PC-3 (cell line): ENCODE data around the gene COG3. TPM values are rescaled to one million over a fixed set of nuclear protein-coding genes. Genes with fewer than 3 reads are reported as not detected.

Experiments
- ATAC-seq: fragments of 200-7000 bp; cut with Tn5 transposase; 2 replicates; pipeline ENCODE4 v1.9.1; 2020; ENCODE audit warnings: mild to moderate bottlenecking, moderate library complexity
- BruUV-seq: library from RNA; stranded (reverse); fragments of 400-500 nt; replicated peaks from 2 replicates; lab custom pipeline; 2021; lab: Mats Ljungman, UMichigan
- CTCF ChIA-PET: fragments of 300-600 bp; sonication (Branson Sonifier 250); formaldehyde crosslinking; loops from one replicate; lab custom pipeline; 2022; ENCODE audit warnings: antibody characterized with exemption; lab: Charles Lee
- POLR2A ChIA-PET: fragments of 300-600 bp; sonication (Branson Sonifier 250); formaldehyde crosslinking; loops from one replicate; lab custom pipeline; 2022; ENCODE audit warnings: antibody characterized with exemption; ENCODE audit not compliant: unreplicated experiment; lab: Charles Lee
- DNase-seq: peaks from one replicate; pipeline ENCODE4 v3.0.0-alpha.2; 2015
- H2AFZ ChIP-seq: fragments of 300-600 bp; sonication (generic); 2 replicates; pipeline ENCODE4 v1.6.0; 2016; ENCODE audit warnings: antibody characterized with exemption, low read length
- H3F3A ChIP-seq: fragments of 300-600 bp; sonication (generic); one replicate; pipeline ENCODE4 v1.6.0; 2017; ENCODE audit warnings: antibody characterized with exemption, low read length, control low read depth, mild to moderate bottlenecking; ENCODE audit not compliant: unreplicated experiment
- H3K27ac ChIP-seq: fragments of 300-600 bp; sonication (generic); 2 replicates; pipeline ENCODE4 v1.5.1; 2016; ENCODE audit warnings: mild to moderate bottlenecking, low read length
- H3K27me3 ChIP-seq: fragments of 300-600 bp; sonication (generic); 2 replicates; pipeline ENCODE4 v1.6.1; 2016; ENCODE audit warnings: low read length, mixed read lengths
- H3K36me3 ChIP-seq: fragments of 300-600 bp; sonication (generic); 2 replicates; pipeline ENCODE4 v1.6.1; 2016; ENCODE audit warnings: low read depth, mixed run types, low read length, mixed read lengths
- H3K4me1 ChIP-seq: fragments of 300-600 bp; sonication (generic); 2 replicates; pipeline ENCODE4 v1.5.1; 2016; ENCODE audit warnings: low read length; ENCODE audit not compliant: insufficient read depth
- H3K4me2 ChIP-seq: fragments of 300-600 bp; sonication (generic); 2 replicates; pipeline ENCODE4 v1.6.0; 2016; ENCODE audit warnings: low read length
- H3K4me3 ChIP-seq: fragments of 300-600 bp; sonication (generic); 2 replicates; pipeline ENCODE4 v1.5.1; 2016; ENCODE audit warnings: mild to moderate bottlenecking, low read length, mixed read lengths
- H3K79me2 ChIP-seq: fragments of 300-600 bp; sonication (generic); 2 replicates; pipeline ENCODE4 v1.6.1; 2017; ENCODE audit warnings: low read length, mixed read lengths
- H3K9ac ChIP-seq: fragments of 300-600 bp; sonication (generic); 2 replicates; pipeline ENCODE4 v1.6.0; 2016; ENCODE audit warnings: mild to moderate bottlenecking, low read length
- H3K9me2 ChIP-seq: fragments of 300-600 bp; sonication (generic); replicated peaks from 2 replicates; pipeline ENCODE4 v1.6.1; 2016; ENCODE audit warnings: mixed run types, low read length, mixed read lengths
- H3K9me3 ChIP-seq: fragments of 300-600 bp; sonication (generic); 2 replicates; pipeline ENCODE4 v1.6.1; 2016; ENCODE audit warnings: low read length, mixed read lengths
- H4K20me1 ChIP-seq: fragments of 300-600 bp; sonication (generic); 2 replicates; pipeline ENCODE4 v1.6.1; 2016; ENCODE audit warnings: low read length, mixed read lengths
- CTCF ChIP-seq: fragments of 300-600 bp; sonication (generic); conservative IDR thresholded peaks from 2 replicates; pipeline ENCODE4 v1.5.1; 2017; ENCODE audit warnings: antibody characterized with exemption, low read depth, mild to moderate bottlenecking, low read length
- EZH2 ChIP-seq: fragments of 300-600 bp; sonication (generic); IDR thresholded peaks from one replicate; pipeline ENCODE4 v1.6.1; 2017; ENCODE audit warnings: antibody characterized with exemption, mild to moderate bottlenecking, low read length; ENCODE audit not compliant: unreplicated experiment
- EZH2phosphoT487 ChIP-seq: fragments of 300-600 bp; sonication (generic); IDR thresholded peaks from 2 replicates; pipeline ENCODE4 v1.6.1; 2018; ENCODE audit warnings: mild to moderate bottlenecking, antibody characterized with exemption, low read length, borderline replicate concordance
- intact Hi-C: fragments of 100-400 bp; cut with micrococcal nuclease; formaldehyde crosslinking; loops from 2 replicates; pipeline ENCODE4 v1.9.0; 2023
- total RNA-seq: library from RNA; depleted of rRNA; stranded (reverse); fragments of >200 nt; gene quantifications from 2 replicates; pipeline ENCODE4 v1.2.3, GENCODE V29; 2014

Gene COG3
- total RNA-seq, 1 experiment from 2014 or later = 28.8 TPM

DNA sequence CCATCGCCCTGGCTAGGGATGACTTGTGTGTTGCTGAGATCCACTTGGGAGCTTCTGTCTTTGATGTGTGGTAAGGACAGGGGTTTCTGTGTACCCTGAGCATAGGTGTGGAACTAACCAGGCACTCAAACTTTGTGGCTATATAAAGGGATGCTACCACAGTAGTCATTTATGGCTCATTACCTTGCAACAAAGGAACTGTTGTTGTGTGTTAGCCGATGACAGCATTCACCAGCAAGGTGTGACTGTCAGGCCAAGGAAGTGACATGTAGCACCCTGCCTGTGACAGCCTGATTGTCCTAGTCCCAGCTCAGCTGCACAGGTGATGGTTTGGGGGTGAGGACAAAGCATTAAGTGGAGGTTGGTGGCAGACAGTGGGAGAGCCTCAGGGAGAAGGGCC lies 73.6 kb downstream of the COG3 start:
- no peak for TF ChIP-seq EZH2phosphoT487
- TF ChIP-seq CTCF = no peak
- TF ChIP-seq EZH2 = no peak
- intact Hi-C loops = no loop called here
- no peak overlapping the region for H3K4me2 ChIP-seq
- ATAC-seq (peak; percentile 55), DNase-seq (no peak)
- no peaks in the 10 kb centered on the region for H3K79me2 ChIP-seq
- ChIA-PET CTCF (no interaction called here), POLR2A (no interaction called here)
- H3K4me1 ChIP-seq = no peaks in the 10 kb centered on the region
- no peaks in the 10 kb centered on the region for H3F3A ChIP-seq
- no peak overlapping the region for H3K9ac ChIP-seq
- H4K20me1 ChIP-seq = no peaks in the 10 kb centered on the region
- no peaks in the 10 kb centered on the region for H3K27me3 ChIP-seq
- no peaks in the 10 kb centered on the region for H3K9me3 ChIP-seq
- 0 out of 2 replicates have a peak, but pooled peaks cover 3% of the 10 kb centered on the region for H3K36me3 ChIP-seq
- H3K4me3 ChIP-seq = no peak overlapping the region
- BruUV-seq = no TSS peak
- H3K9me2 ChIP-seq = no peaks in the 10 kb centered on the region
- no peak overlapping the region for H3K27ac ChIP-seq
- H2AFZ ChIP-seq = no peak overlapping the region

GRCh38 chr13:45540195-45540594 lies 75.5 kb downstream of the COG3 start:
- no peak overlapping the region for H2AFZ ChIP-seq
- DNase-seq (no peak), ATAC-seq (no peak)
- BruUV-seq = no TSS peak
- no peaks in the 10 kb centered on the region for H3K9me3 ChIP-seq
- H3F3A ChIP-seq = no peaks in the 10 kb centered on the region
- no peaks in the 10 kb centered on the region for H3K4me1 ChIP-seq
- H3K4me3 ChIP-seq = no peak overlapping the region
- intact Hi-C loops = no loop called here
- no peaks in the 10 kb centered on the region for H3K27me3 ChIP-seq
- H4K20me1 ChIP-seq = no peaks in the 10 kb centered on the region
- TF ChIP-seq EZH2 = no peak
- TF ChIP-seq EZH2phosphoT487 = no peak
- no peak for TF ChIP-seq CTCF
- CTCF ChIA-PET = interaction anchor here (0.5 kb wide), 1 partner anchor 92 kb away, joined by 5 read pairs; no protein-coding TSS in a partner anchor
- H3K9me2 ChIP-seq = no peaks in the 10 kb centered on the region
- POLR2A ChIA-PET = no interaction called here
- H3K4me2 ChIP-seq = no peak overlapping the region
- no peaks in the 10 kb centered on the region for H3K36me3 ChIP-seq
- no peaks in the 10 kb centered on the region for H3K79me2 ChIP-seq
- no peak overlapping the region for H3K27ac ChIP-seq
- H3K9ac ChIP-seq = no peak overlapping the region

- no peak for DNase-seq
- TF ChIP-seq CTCF (no peak), EZH2 (no peak), EZH2phosphoT487 (no peak)
- ChIA-PET POLR2A (no interaction called here), CTCF (no interaction called here)
- ATAC-seq = no peak
- no peak overlapping the region for H3K27ac ChIP-seq
- H3K4me3 ChIP-seq = no peak overlapping the region
- H3K4me1 ChIP-seq = no peaks in the 10 kb centered on the region
- no peaks in the 10 kb centered on the region for H3F3A ChIP-seq
- no peaks in the 10 kb centered on the region for H4K20me1 ChIP-seq
- no peaks in the 10 kb centered on the region for H3K36me3 ChIP-seq
- no peak overlapping the region for H2AFZ ChIP-seq
- no peaks in the 10 kb centered on the region for H3K9me3 ChIP-seq
- H3K9me2 ChIP-seq = no peaks in the 10 kb centered on the region
- no peak overlapping the region for H3K9ac ChIP-seq
- no peaks in the 10 kb centered on the region for H3K27me3 ChIP-seq
- H3K4me2 ChIP-seq = no peak overlapping the region
- no TSS peak for BruUV-seq
- no peaks in the 10 kb centered on the region for H3K79me2 ChIP-seq
- intact Hi-C loops = no loop called here
Observed at GRCh38 chr13:45540864-45541263, 76.1 kb downstream of the COG3 start.
